ENCODE measurements around the gene CARHSP1. TPM values are rescaled to one million over a fixed set of nuclear protein-coding genes. Genes with fewer than 3 reads are reported as not detected.
A peak's percentile ranks its signal among the peaks of the same experiment; 100 is the strongest.
"Not testable (repeated sequence)": the region's sequence is repeated elsewhere in the genome, so short reads cannot be mapped to it uniquely, and the experiment has no call there.

Gene CARHSP1
- total RNA-seq, 1 donor from 2014 or later: 115 TPM

DNA sequence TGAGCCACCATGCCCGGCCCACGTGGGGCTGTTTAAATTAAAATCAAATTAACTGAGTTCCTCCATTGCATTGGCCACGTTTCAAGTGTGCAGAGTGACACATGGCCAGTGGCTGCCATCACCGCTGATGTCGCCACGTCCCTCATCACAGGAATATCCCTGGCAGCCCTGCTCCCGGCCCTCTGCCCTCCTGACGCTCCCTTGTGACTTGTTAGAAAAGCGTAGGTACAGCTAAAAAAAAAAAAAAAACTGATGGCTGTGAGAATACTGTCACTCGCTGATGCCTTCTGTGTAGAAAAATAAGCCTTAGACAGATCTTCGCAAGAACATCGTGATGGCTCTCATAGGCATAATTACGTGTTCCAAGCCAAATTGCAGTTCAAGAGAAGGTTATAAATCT is 21.7 kb downstream of the CARHSP1 start:
- no peaks in the 10 kb centered on the region for H3K27me3 ChIP-seq
- H3K36me3 ChIP-seq: no peaks in the 10 kb centered on the region
- peaks cover 7% of the 10 kb centered on the region for H3K27me3 Mint-ChIP-seq (ENCODE audit: insufficient read depth, low read depth)
- H3K4me2 ChIP-seq: no peak overlapping the region
- no peaks in the 10 kb centered on the region for H3K9me3 Mint-ChIP-seq
- no peak overlapping the region for H2AFZ ChIP-seq (replicated peaks)
- H3K4me1 Mint-ChIP-seq: peaks cover 19% of the 10 kb centered on the region
- H3K4me1 ChIP-seq: no peaks in the 10 kb centered on the region
- no peak for DNase-seq (ENCODE audit: low spot score)
- H3K9me3 ChIP-seq (ENCODE audit: low read depth): no peaks in the 10 kb centered on the region
- H3K79me2 ChIP-seq (ENCODE audit: low read depth): peaks cover 15% of the 10 kb centered on the region
- no peak overlapping the region for H3K4me3 ChIP-seq
- no peak overlapping the region for H3K9ac ChIP-seq
- H4K20me1 ChIP-seq (ENCODE audit: low read depth): peaks cover 3% of the 10 kb centered on the region
- H3K27ac Mint-ChIP-seq: no peak overlapping the region
- no peak overlapping the region for H3K4me3 Mint-ChIP-seq
- TF ChIP-seq, protein P1, sequence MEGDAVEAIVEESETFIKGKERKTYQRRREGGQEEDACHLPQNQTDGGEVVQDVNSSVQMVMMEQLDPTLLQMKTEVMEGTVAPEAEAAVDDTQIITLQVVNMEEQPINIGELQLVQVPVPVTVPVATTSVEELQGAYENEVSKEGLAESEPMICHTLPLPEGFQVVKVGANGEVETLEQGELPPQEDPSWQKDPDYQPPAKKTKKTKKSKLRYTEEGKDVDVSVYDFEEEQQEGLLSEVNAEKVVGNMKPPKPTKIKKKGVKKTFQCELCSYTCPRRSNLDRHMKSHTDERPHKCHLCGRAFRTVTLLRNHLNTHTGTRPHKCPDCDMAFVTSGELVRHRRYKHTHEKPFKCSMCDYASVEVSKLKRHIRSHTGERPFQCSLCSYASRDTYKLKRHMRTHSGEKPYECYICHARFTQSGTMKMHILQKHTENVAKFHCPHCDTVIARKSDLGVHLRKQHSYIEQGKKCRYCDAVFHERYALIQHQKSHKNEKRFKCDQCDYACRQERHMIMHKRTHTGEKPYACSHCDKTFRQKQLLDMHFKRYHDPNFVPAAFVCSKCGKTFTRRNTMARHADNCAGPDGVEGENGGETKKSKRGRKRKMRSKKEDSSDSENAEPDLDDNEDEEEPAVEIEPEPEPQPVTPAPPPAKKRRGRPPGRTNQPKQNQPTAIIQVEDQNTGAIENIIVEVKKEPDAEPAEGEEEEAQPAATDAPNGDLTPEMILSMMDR (IDR thresholded peaks at IDR 0.05): no peak
- TF ChIP-seq EZH2phosphoT487 (IDR thresholded peaks at IDR 0.05) (no peak), EZH2 (IDR thresholded peaks at IDR 0.05) (no peak)
- peaks cover 35% of the 10 kb centered on the region for H3K36me3 Mint-ChIP-seq
- peak overlapping the region; percentile 46 for H3K27ac ChIP-seq
- H3F3A ChIP-seq (ENCODE audit: low read depth): peaks cover 13% of the 10 kb centered on the region

DNA sequence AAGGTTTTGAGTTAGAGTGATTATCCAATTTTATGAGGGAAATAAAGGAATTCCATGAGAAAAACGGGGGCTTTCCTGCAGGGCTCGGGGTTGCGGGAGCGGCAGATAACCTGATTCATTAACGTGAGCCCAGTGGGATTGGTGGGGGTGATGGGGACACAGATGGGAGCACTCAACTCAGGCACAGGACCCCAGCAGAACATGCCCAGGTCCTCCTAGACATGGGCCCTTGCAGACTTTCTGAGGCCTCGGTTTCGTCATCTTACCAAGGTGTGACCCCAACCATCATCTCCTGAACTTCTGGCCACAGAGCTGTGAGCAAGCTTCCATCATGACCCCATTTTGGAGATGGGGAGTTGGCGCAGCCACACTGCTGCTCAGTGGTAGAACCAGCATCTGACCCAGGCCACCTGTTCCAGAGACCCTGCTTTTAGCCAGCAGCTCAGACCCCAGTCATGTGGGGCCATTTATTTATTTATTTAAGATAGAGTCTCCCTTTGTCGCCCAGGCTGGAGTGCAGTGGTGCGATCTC is 22.3 kb downstream of the CARHSP1 start:
- Mint-ChIP-seq H3K36me3 (peaks cover 33% of the 10 kb centered on the region), H3K9me3 (no peaks in the 10 kb centered on the region), H3K4me3 (no peak overlapping the region), H3K27ac (no peak overlapping the region), H3K27me3 (ENCODE audit: insufficient read depth, low read depth) (peaks cover 7% of the 10 kb centered on the region), H3K4me1 (peaks cover 21% of the 10 kb centered on the region)
- H3K27ac ChIP-seq: peak overlapping the region; percentile 46
- DNase-seq (ENCODE audit: low spot score): no peak
- no peaks in the 10 kb centered on the region for H3K36me3 ChIP-seq
- no peaks in the 10 kb centered on the region for H3K9me3 ChIP-seq (ENCODE audit: low read depth)
- peaks cover 15% of the 10 kb centered on the region for H3K79me2 ChIP-seq (ENCODE audit: low read depth)
- H4K20me1 ChIP-seq (ENCODE audit: low read depth): peaks cover 3% of the 10 kb centered on the region
- no peak overlapping the region for H3K9ac ChIP-seq
- peaks cover 12% of the 10 kb centered on the region for H3F3A ChIP-seq (ENCODE audit: low read depth)
- no peaks in the 10 kb centered on the region for H3K4me1 ChIP-seq
- H3K4me2 ChIP-seq: no peak overlapping the region
- no peak overlapping the region for H2AFZ ChIP-seq (replicated peaks)
- no peaks in the 10 kb centered on the region for H3K27me3 ChIP-seq
- no peak overlapping the region for H3K4me3 ChIP-seq
- TF ChIP-seq EZH2phosphoT487 (IDR thresholded peaks at IDR 0.05) (no peak), EZH2 (IDR thresholded peaks at IDR 0.05) (no peak)
- TF ChIP-seq, protein P1 (IDR thresholded peaks at IDR 0.05): no peak

DNA sequence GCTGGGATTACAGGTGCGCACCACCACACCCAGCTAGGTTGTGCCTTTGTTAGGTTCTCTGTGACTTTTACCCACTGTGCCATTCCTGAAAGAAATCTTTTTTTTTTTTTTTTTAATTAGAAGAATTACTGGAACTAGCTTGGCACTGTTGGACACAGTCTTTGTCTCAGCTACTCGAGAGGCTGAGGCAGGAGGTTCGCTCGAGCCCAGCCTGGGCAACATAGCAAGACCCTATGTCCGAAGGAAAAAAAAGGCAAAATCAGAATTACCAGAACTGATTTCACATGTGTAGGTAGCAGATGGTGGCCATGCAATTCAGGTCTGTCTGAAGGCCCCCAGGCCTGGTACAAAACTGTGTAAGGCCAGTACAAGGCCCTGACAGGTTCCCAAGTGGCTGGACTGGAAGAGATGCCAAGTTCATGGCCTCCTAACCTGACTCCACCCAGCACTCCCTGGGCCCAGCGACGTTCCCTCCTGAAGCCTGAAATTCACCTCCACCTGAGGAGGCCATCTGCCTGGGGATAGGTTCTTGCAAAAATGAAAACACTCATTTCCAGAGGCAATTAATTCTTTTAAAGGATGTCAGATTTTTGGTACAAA is 23.0 kb downstream of the CARHSP1 start:
- H3K79me2 ChIP-seq (ENCODE audit: low read depth): peaks cover 15% of the 10 kb centered on the region
- DNase-seq (ENCODE audit: low spot score): no peak
- H4K20me1 ChIP-seq (ENCODE audit: low read depth): peaks cover 3% of the 10 kb centered on the region
- H3K36me3 ChIP-seq: no peaks in the 10 kb centered on the region
- no peak for TF ChIP-seq EZH2 (IDR thresholded peaks at IDR 0.05)
- TF ChIP-seq, protein P1 (IDR thresholded peaks at IDR 0.05): no peak
- TF ChIP-seq EZH2phosphoT487 (IDR thresholded peaks at IDR 0.05): no peak
- no peak overlapping the region for H3K9ac ChIP-seq
- no peaks in the 10 kb centered on the region for H3K9me3 ChIP-seq (ENCODE audit: low read depth)
- H3K4me1 Mint-ChIP-seq: peaks cover 21% of the 10 kb centered on the region
- no peak overlapping the region for H3K27ac Mint-ChIP-seq
- H3F3A ChIP-seq (ENCODE audit: low read depth): peaks cover 12% of the 10 kb centered on the region
- no peak overlapping the region for H3K4me2 ChIP-seq
- no peaks in the 10 kb centered on the region for H3K27me3 ChIP-seq
- H3K4me3 Mint-ChIP-seq: no peak overlapping the region
- H3K9me3 Mint-ChIP-seq: no peaks in the 10 kb centered on the region
- peaks cover 7% of the 10 kb centered on the region for H3K27me3 Mint-ChIP-seq (ENCODE audit: insufficient read depth, low read depth)
- H3K36me3 Mint-ChIP-seq: peaks cover 31% of the 10 kb centered on the region
- H3K4me1 ChIP-seq: no peaks in the 10 kb centered on the region
- H3K4me3 ChIP-seq: no peak overlapping the region
- H2AFZ ChIP-seq (replicated peaks): no peak overlapping the region
- H3K27ac ChIP-seq: no peak overlapping the region

DNA sequence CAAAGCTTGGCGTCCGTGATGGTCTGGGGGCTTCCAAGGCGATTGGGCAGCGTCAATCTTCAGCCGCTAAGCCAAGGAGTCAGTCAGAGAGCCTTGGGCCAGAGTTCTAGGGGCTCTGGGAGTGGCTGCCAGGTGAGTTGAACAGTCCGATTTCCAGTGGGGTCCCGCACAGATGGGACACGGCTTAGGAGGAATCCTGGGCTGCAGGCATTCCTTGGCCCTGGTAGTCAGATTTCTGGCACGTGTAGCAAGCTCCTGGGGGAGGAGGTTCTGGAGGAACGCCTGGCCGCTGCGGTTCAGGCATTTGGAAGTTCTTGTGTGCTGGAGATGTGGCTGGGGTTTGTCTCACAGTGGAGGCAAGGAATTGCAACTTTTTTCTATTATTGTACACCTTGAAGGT is 25.5 kb downstream of the CARHSP1 start:
- not testable (repeated sequence) for H3K27me3 ChIP-seq; H3K4me1 Mint-ChIP-seq; H3K36me3 ChIP-seq; H3K27me3 Mint-ChIP-seq (ENCODE audit: insufficient read depth, low read depth); H3K4me2 ChIP-seq; H3K4me1 ChIP-seq; H3K27ac ChIP-seq; H3K4me3 ChIP-seq; H4K20me1 ChIP-seq (ENCODE audit: low read depth); H3K9me3 ChIP-seq (ENCODE audit: low read depth); H3K9me3 Mint-ChIP-seq; H3K27ac Mint-ChIP-seq; H3K9ac ChIP-seq; H2AFZ ChIP-seq (replicated peaks); H3F3A ChIP-seq (ENCODE audit: low read depth); DNase-seq (ENCODE audit: low spot score); H3K4me3 Mint-ChIP-seq
- peaks cover 25% of the 10 kb centered on the region for H3K79me2 ChIP-seq (ENCODE audit: low read depth)
- peaks cover 22% of the 10 kb centered on the region for H3K36me3 Mint-ChIP-seq

DNA sequence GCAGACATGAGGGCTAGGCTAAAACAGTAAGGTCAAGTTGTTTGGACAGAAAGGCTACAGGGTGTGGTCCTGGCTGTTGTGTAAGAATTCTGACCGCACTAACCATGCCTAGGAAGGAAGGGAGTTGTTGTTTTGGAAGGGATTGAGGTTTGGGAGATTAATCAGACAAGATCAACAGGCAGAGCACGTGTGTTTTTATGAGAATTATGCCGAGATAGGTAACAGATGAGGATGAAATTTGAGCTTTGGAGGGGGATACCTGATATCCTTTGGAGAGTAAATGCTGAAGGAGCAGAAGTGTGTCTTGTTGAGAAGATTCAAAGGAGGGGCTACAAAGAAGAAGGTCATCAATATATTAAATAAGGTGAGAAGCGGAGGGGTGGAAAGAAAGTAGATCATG is 26.8 kb downstream of the CARHSP1 start:
- not testable (repeated sequence) for H3K27ac Mint-ChIP-seq; H3K9me3 Mint-ChIP-seq; H3K9me3 ChIP-seq (ENCODE audit: low read depth)

More for the DNA sequence above, 26.8 kb downstream of the CARHSP1 start:
- H2AFZ ChIP-seq (replicated peaks); H3F3A ChIP-seq (ENCODE audit: low read depth); H4K20me1 ChIP-seq (ENCODE audit: low read depth); H3K4me2 ChIP-seq; H3K36me3 ChIP-seq; H3K4me3 ChIP-seq; DNase-seq (ENCODE audit: low spot score); H3K4me3 Mint-ChIP-seq; H3K27me3 Mint-ChIP-seq (ENCODE audit: insufficient read depth, low read depth); H3K4me1 Mint-ChIP-seq; H3K27ac ChIP-seq; H3K9ac ChIP-seq; H3K27me3 ChIP-seq: not testable (repeated sequence)
- H3K4me1 ChIP-seq: peaks cover 13% of the 10 kb centered on the region
- H3K36me3 Mint-ChIP-seq: peaks cover 19% of the 10 kb centered on the region
- peaks cover 33% of the 10 kb centered on the region for H3K79me2 ChIP-seq (ENCODE audit: low read depth)
